GM23248 (cell line): ENCODE measurements around the gene CFAP61.

Source experiments
- EZH2 ChIP-seq: fragments of 200-600 bp; sonication (generic); IDR thresholded peaks from 2 replicates; pipeline ENCODE4 v1.6.1; 2018; ENCODE audit warnings: antibody characterized with exemption, mild to moderate bottlenecking; ENCODE audit not compliant: insufficient read depth, poor library complexity, severe bottlenecking
- EZH2phosphoT487 ChIP-seq: fragments of 200-600 bp; sonication (generic); IDR thresholded peaks from 2 replicates; pipeline ENCODE4 v1.6.1; 2018; ENCODE audit warnings: antibody characterized with exemption, moderate library complexity, mild to moderate bottlenecking, low read depth; ENCODE audit not compliant: insufficient read depth

DNA sequence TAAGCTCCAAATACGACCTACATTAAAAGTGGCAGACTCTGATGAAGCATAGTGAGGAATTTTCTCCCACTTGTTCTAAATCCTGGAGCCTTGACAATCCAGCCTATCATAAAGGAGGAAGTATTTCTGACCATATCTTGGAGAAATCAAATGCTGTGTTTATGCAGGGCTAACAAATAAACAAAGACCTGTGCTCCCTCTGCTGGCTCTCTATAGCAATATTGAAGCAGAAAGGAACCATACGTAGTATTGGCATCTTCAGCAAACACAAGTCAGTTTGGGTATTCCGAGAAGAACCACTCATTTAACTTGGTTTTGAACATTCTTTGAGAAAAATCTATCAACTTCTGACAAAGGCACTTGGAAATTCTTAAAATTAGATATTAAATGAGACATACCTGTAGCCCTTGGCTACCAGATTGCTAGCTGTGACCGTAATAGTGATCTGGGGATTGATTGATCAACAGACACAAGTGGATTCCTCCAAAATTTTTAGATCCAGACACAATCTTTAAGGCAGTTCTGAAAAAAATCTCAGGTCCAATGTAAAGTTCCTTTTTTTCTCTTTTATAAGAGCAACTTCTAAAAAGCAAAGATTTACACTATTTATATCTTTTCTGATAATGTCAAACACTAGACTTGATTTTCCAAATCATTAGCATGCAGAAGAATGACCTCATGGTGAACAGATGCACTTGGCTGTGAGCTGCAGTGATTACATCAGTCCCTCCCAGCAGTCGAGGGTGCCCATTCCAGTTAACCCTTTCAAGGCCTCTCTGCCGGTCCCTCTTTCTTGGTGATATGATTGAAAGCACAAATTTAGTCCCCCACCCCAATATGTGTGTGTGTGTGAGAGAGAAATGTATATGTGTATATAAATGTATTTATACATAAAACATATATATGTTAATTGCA lies 355.8 kb downstream of the CFAP61 start:
- TF ChIP-seq EZH2, result no peak
- no peak for TF ChIP-seq EZH2phosphoT487
